Measurements from ENCODE around the gene BCAS3.

BCAS3 gene

GRCh38 chr17:61404663-61404912, 726.9 kb downstream of the BCAS3 start:
- no peak for TF ChIP-seq CTCF (IDR thresholded peaks at IDR 0.05; ENCODE audit: insufficient read depth, low read depth, low read length, missing control alignments)
- DNase-seq (ENCODE audit: low read depth) = no peak
- no peak overlapping the region for H3K4me3 ChIP-seq (ENCODE audit: low read length)

GRCh38 chr17:61404913-61405685, 727.4 kb downstream of the BCAS3 start:
- no peak for TF ChIP-seq CTCF (IDR thresholded peaks at IDR 0.05; ENCODE audit: insufficient read depth, low read depth, low read length, missing control alignments)

GRCh38 chr17:61405686-61406536, 728.3 kb downstream of the BCAS3 start:
- no peak for TF ChIP-seq CTCF (IDR thresholded peaks at IDR 0.05; ENCODE audit: insufficient read depth, low read depth, low read length, missing control alignments)
- DNase-seq (ENCODE audit: low read depth) = no peak
- H3K4me3 ChIP-seq (ENCODE audit: low read length) = no peak overlapping the region

More at GRCh38 chr17:61404913-61405685, 727.4 kb downstream of the BCAS3 start:
- H3K4me3 ChIP-seq (ENCODE audit: low read length) = no peak overlapping the region
- DNase-seq (ENCODE audit: low read depth) = no peak

GRCh38 chr17:61406537-61406845, 728.8 kb downstream of the BCAS3 start:
- H3K4me3 ChIP-seq (ENCODE audit: low read length) = no peak overlapping the region
- TF ChIP-seq CTCF (IDR thresholded peaks at IDR 0.05; ENCODE audit: insufficient read depth, low read depth, low read length, missing control alignments) = no peak
- no peak for DNase-seq (ENCODE audit: low read depth)

- no peak overlapping the region for H3K4me3 ChIP-seq (ENCODE audit: low read length)
- DNase-seq (ENCODE audit: low read depth) = no peak
- TF ChIP-seq CTCF (IDR thresholded peaks at IDR 0.05; ENCODE audit: insufficient read depth, low read depth, low read length, missing control alignments) = no peak
Observed at GRCh38 chr17:61406971-61407911, 729.6 kb downstream of the BCAS3 start.

GRCh38 chr17:61408151-61409041, 730.7 kb downstream of the BCAS3 start:
- TF ChIP-seq CTCF (IDR thresholded peaks at IDR 0.05; ENCODE audit: insufficient read depth, low read depth, low read length, missing control alignments) = no peak
- DNase-seq (ENCODE audit: low read depth) = no peak
- no peak overlapping the region for H3K4me3 ChIP-seq (ENCODE audit: low read length)
